Activated T-cell treated with anti-CD3 and anti-CD28 coated beads for 4 hours (primary cell): ENCODE results near the gene EWSR1.
"Not testable (repeated sequence)": the region's sequence is repeated elsewhere in the genome, so short reads cannot be mapped to it uniquely, and the experiment has no call there.

ENCODE experiments used
- DNase-seq: peaks from one replicate; pipeline ENCODE4 v3.0.0-alpha.2; 2020

Gene EWSR1

DNA sequence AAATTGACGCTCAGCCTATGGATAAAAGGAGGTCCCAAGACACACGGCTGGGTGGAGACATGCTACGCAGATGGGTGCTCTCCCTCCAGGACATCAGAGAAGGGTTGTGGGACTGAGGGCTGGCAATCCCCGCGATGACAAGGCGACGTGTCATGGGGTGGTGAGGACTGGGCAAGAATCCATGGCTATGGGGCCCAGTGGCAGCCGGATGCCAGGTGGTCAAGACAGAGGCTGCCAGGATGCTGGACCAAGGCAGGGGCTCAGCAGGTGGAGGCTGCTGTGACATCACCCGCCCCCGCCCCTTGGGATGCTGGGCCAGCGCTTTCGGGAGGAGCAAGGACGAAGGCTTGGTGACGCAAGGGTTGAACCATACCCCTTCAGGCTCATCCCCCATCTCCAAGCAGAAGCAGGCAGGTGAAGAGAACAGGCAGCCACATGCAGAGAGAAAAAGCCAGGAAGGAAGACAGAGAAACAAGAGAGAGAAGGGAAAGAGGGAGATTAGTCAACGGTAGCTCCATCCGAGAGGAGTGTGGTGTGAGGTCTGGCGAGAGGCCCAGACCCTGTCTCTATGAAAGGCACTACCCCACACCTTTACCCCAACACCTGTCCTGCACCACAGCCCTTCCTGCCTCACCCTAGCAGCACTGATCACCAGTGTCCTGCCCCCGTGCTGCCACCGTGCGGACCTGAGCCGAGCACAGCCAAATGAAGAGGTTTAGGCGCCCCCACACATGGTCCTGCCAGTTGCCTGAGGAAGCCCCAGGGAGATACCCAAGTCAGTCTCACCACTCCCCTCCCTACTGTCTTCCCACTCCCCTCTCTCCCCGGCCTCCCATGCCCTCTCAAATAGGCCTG lies 71.5 kb downstream of the EWSR1 start:
- DNase-seq: no peak

DNA sequence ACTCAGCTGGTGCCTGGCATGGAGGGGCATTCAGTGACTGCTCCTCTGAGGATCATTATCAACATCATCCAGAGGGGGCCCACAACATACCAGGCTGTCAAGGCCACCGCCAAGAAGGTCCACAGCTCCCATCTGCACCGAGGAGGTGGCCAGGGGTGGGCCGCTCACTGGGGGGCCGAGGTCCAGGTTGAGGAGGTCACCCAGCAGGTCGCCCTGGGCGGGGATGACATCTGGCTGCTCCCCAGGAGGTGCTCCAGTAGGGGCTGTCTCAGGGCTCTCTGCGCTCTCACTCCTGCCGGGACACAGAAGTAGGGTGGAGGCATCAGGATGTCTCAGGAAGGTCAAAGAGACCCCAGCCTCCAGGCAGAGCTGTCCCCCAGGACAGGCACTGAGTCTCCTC lies 72.5 kb downstream of the EWSR1 start:
- DNase-seq: no peak

DNA sequence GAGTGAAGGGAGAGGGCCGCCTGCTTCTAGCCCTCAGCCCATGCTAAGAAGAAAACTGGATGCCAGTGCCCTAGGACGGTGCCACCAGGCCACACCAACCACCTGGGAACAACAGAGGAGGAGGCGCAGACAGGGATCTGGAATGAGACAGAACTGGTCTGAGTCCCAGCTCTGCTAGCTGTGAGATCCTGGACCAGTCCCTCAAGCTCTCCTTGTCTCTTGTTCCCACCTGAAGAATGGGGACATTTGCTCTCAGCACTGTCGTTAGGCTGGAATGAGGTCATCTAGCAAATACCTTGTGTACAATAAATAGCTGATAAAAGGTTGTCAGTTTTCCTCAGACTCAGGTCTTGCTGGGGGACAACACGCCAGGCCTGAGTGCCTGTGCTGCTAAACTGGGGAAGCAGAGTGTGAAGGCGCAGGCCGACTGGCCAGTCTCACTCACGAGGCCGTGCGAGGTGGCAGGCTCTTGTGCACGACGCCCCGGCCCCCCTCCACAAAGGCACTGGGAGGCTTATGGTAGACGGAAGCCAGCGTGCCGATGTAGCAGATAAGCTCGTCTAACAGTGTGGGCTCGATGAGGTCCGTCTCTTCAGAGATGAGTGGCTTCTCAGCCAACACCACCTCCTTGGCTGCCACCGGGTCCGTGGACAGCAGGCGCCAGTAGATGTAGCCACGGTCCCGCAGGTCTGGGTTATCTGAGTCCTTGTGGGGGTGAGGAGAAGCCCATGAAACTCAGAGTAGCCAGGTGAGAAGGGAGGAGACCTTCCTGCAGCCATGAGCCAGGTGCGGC lies 73.2 kb downstream of the EWSR1 start:
- DNase-seq: no peak

- no peak for DNase-seq
These were observed 73.7 kb downstream of the EWSR1 start for GRCh38 chr22:29341849-29342127.

- DNase-seq: no peak
These were observed 74.1 kb downstream of the EWSR1 start for GRCh38 chr22:29342177-29342576.

DNA sequence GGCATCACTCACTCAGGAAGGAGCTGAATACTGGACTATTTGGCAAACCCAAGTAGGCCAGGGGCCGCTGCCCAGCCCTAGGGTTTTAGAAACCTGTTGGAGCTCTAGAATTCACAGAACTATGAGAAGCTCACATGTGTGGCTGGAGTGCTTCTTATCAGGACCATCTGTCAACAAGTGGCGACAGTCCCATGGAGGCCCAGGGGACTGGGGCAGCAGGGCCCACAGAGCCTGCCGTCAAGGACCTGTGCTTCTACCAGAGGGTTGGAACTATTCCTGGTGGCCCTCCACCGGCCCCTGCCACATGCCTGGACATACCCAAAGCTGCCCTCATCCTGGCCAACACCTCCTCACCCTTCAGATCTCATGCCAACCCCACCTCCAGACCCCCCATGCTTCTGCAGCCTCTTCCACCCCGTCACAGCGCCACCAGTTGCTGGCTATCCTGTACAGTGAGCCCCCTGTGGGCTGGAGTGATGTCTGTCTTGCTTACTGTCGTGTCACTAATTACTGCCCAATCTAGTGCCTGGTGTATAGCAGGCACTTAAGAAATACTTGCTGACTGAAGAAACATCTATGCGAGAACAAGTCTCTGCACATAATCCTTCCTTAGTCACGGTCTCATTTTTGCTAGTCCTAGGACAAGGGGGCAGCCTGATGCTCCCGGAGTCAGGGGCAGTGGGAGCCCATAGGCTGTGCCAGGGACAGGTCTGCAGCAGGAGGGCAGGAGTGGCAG lies 74.7 kb downstream of the EWSR1 start:
- DNase-seq: no peak

- no peak for DNase-seq
These were observed 75.3 kb downstream of the EWSR1 start for GRCh38 chr22:29343313-29343805.

GRCh38 chr22:29344137-29344536 lies 76.1 kb downstream of the EWSR1 start:
- no peak for DNase-seq

- not testable (repeated sequence) for DNase-seq
These were observed 76.8 kb downstream of the EWSR1 start for GRCh38 chr22:29344889-29345288.

DNA sequence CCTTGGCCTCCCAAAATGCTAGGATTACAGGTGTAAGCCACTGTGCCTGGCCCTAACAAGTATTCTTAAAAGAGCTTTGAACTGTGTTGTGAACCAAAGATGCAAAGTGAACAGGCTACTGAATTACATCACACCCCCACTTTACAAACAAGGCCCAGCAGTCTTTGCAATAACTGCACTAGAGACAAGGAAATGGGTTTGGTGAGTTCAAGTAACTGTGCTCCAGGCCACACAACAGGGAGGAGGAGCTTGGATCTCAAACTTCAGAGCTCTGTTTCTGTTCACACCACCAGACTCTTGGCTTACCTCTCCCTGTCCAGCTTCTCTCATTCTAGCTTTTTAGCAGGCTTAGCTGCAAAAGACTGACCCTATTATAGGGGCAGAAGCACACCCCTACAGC lies 77.9 kb downstream of the EWSR1 start:
- DNase-seq: no peak

- DNase-seq: no peak
These were observed 78.6 kb downstream of the EWSR1 start for GRCh38 chr22:29346659-29347058.

GRCh38 chr22:29348041-29348440 lies 80.0 kb downstream of the EWSR1 start:
- DNase-seq: no peak

- no peak for DNase-seq
These were observed 80.9 kb downstream of the EWSR1 start for GRCh38 chr22:29348956-29349355.
